HPDE6-E6E7 (cell line): ENCODE measurements around the gene INPP1.

Experiments
- DNase-seq: peaks from one replicate; pipeline ENCODE4 v3.0.0; 2011; ENCODE audit warnings: missing footprints; ENCODE audit errors: extremely low spot score

INPP1 gene

GRCh38 chr2:190361572-190361971 lies 18.2 kb downstream of the INPP1 start:
- no peak for DNase-seq

DNA sequence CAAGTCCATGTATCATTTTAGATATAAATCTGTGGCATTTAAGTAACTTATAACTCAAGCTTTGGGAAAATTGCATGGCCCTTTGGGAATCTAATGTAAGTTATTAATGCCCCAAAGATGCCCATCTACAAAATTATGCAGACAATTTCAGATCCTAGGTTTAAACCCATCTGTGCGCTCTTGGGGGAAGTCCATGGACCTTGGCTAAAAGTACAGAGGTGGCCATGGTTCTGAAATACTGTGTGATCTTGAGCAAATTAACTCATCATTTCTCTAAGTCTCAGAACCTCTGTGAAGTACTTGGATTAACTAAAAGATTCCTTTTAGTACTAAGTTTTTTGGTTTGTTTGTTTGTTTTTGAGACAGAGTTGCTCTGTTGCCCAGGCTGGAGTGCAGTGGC lies 19.5 kb downstream of the INPP1 start:
- DNase-seq: no peak

- DNase-seq: no peak
Observed at GRCh38 chr2:190365499-190366204, 22.3 kb downstream of the INPP1 start.

DNA sequence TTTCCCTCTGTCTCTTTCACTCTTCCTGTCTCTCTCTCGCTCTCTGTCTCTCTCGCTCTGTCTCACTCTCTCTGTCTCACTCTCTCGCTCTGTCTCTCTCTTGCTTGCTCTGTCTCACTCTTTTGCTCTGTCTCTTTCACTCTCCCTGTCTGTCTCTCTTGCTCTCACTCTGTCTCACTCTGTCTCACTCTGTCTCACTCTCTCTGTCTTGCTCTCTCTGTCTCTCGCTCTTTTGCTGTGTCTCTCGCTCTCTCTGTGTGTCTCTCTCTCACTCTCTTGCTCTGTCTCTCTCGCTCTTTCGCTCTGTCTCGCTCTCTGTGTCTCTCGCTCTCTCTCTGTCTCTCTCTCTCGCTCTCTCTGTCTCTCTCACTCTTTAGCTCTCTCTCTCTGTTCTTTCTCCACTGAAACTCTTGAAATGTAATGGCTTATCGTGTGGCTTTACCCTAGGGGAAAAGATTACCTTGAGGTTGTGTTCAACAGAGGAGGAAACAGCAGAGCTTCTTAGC lies 22.9 kb downstream of the INPP1 start:
- no peak for DNase-seq

DNA sequence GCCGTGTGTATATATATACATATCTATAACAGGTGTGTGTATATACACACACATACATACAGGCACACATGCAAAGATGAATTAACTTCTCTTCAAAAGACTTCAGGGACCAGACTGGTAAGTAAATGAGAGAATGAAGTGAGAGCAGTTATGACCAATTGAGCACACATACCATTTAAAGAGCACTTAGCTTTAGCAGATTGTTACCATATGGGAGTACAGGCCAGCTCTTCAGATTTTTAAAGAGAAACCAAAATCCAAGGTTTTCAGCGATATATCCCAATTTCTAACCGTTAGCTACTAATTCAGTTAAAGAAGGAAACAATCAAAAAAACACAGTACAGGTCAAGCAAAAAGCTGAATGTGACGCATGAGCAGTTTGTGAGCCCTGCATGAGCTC lies 23.7 kb downstream of the INPP1 start:
- DNase-seq: no peak

- DNase-seq: no peak
Observed at GRCh38 chr2:190369635-190370034, 26.2 kb downstream of the INPP1 start.

- no peak for DNase-seq
Observed at GRCh38 chr2:190376083-190376482, 32.7 kb downstream of the INPP1 start.

DNA sequence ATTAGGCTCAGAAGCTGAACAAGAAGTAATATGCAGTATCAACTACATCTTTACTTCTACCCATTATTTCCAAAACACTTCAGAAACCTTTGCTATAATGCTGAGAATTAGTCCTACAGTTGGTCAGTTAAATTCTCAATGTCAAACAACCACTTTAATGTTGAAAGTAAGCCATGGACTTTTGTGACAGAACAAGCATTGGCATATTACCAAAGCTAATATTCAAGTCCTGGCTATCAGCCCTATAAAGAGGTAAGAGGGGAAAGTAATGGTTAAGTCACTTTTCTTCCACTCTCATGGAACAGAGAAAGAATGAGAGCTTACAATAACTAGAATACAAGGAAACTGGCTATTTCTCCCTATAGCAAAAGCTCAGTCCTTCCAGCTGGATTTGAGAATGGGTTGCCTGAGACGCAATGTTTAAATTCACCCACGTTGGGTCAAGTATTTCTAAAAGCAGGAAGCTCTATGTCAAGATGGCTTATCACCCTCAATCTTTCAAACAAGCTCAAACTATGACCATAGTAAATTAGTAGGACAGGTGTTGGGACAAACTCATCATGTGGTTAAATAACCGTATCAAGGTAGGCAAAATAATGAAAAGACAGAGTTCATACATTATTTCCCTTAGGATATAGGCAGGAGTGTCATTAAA lies 33.3 kb downstream of the INPP1 start:
- DNase-seq: no peak

DNA sequence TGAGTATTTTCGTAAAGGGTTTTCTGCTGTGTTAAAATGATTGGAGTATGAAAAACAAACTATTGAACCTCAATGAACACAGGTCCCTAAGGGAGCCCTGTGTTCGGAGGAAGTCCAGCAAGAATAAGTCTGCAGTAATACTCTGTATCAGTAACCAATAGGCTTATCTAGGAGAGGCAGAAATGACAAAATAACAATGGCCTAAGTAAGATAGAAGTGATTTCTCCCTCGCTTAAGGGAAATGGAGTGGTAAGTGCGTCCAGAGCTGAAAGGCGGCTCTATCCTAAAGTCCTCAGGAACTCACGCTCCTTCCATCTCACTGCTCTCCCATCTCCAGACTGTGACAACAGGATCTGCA lies 35.5 kb downstream of the INPP1 start:
- DNase-seq: no peak

DNA sequence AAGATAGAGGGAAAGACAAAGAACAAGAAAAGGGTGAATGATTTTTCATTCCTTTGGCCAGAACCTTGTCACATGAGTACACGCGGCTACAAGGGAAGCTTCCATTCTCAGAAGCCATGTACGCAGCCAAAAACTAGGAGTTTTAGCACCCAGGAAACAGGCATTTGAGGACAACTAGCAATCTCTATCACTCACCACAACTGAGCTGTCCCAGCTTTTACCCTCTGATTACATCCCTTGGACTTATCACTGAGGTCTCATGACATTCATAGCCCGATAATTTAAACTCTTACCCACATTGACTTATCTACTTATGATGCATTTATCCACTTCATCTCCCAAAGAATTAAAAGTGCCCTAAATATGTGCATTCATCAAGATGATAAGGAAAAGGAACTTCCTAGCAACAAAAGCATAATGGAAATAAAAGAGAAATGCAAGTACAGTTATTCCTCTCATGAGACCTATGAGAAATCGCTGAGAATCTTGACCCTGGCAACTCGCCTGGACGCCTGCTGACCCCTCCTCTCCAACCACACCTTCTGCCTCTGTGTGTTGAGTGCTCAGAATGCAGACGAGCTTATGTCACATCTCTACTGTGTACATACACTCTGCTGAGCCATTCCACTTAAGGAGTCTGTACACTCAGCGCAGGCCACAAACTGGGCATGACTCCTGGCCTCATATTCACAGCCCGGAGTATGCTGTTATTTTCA lies 36.0 kb downstream of the INPP1 start:
- DNase-seq: no peak

DNA sequence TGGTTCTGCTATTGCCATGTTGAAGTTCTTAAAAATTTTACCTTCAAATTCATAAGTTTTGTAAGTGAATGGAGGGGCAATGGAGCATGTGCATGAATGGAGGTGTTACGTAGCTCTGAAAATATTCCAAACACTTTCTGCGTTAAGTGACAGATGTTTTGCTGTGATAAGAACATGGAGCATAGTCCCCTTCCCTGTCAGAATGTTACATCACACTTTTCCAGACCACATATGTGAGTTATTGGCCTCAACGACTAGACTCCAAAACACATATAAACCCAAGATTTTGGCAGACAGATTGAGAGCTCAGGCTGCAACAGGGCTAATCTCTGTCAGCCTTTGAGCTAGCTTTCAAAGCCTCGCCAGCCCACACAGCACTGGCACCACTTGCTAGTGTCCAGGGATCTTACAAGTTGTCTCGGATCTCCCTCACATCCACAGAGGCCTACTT lies 37.6 kb downstream of the INPP1 start:
- DNase-seq: no peak

DNA sequence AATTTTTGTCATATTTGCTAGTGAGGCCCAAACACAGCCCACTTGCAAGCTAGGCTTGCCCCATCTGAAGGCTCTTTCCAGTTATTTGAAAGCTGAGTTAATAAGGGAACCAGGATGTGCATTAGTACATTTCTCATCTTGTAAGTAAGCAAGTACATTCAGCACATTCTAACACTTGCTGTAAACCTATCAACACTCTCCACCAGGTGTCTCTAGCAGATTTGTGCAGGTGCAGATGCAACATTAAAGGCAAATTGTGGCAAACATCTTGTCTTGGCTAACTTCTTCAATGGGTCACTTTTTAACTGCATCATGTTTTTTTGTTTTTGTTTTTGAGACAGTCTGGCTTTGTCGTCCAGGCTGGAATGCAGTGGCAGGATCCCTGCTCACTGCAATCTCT lies 39.5 kb downstream of the INPP1 start:
- peak; percentile 69 for DNase-seq

- no peak for DNase-seq
Observed at GRCh38 chr2:190387422-190387821, 44.0 kb downstream of the INPP1 start.

DNA sequence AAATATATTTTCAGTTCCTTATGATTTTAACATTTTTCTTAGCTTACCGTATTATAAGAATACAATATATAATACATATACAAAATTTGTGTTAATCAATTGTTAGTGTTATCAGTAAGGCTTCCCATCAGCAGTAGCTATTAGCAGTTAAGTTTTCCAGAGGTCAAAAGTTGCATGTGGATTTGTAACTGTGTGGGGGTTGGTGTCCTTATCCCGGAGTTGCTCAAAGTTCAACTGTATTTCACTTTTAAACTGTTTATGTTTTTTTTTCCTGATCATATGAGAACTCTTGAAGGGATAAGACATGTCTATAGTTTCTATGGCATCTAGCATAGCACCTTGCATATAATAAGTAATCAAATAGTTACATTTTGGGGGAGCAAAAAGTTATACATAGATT lies 52.9 kb downstream of the INPP1 start:
- DNase-seq: no peak

GRCh38 chr2:190402986-190403603 lies 59.7 kb downstream of the INPP1 start:
- DNase-seq: no peak

DNA sequence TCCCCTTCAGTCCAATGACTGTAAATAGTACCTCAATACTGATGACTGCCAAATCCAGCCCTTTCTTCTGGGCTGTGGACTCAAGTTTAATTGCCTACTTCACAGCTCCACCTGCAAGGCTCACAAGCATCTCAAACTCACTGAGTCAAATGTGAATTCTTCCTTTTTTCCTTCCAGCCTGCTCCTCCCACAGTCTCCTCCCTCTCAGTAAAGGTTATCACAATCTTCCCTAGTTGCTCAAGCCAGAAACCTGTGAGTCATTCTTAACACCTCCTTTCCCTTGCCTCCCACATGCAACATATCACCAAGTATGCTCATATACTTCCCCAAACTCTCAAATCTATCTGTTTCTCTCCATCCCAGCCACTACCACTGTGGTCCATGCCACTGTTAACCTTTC lies 61.1 kb downstream of the INPP1 start:
- DNase-seq: peak; percentile 54

GRCh38 chr2:190405070-190405469 lies 61.7 kb downstream of the INPP1 start:
- no peak for DNase-seq

DNA sequence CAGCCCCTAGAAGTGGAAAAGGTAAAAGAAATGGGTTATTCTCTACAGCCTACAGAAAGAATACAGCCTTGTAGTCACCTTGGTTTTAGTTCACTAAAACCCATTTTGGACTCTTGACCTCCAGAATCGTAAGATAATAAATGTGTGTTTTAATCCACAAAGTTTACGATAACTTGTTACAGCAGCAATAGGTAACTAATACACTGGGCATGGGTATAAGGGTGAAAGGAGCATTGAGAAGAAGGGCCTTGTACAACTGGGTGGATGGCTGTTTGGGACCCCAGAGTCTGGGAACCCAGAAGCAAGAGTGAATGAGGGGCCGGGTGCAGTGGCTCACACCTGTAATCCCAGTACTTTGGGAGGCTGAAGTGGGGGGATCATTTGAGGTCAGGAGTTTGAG lies 62.6 kb downstream of the INPP1 start:
- no peak for DNase-seq

DNA sequence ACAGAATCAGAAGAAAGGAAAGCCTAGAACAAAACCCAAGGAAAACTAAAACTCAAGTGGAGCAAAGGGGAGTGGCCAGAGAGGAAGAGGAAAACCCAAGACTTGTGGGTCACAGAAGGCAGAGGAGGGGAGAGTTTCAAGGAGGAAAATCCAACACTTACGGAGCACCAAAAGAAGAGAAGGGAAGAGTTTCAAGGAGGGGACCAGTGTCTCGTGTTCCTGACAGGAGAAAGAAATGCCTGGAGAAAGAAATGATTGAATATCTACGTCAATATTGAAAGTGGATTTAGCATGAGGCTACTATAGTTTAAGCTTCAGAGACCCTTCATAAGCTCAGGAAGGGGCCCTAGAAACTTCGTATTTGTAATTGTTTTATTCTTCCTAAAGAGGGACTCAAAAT lies 63.4 kb downstream of the INPP1 start:
- no peak for DNase-seq

DNA sequence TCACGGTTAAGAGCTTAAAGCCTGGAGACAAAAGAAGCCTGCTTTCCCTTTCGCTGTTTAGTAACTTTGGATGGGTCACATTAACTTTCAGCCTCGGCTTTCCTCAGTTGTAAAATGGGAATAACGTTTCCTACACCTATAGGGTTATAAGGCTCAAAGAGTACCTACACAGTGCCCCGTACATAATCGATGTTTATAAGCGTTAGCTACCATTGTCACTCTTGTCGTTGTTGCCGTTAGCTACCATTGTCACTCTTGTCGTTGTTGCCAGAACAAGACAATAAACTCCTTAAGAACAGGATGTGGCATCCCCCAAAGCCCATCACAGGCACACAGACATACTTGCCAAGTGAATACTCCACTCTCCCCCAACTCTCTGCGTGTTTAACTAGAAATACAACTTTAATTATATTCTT lies 63.9 kb downstream of the INPP1 start:
- DNase-seq: no peak

GRCh38 chr2:190407662-190408537 lies 64.5 kb downstream of the INPP1 start, which contains the start of gene MFSD6:
TSS of gene MFSD6 (plus strand) at chr2:190408355. CDS start at chr2:190436030, 27,675 bp downstream.
- DNase-seq: peak; percentile 23
